ENCODE measurements around the gene CAVIN2. TPM values are rescaled to one million over a fixed set of nuclear protein-coding genes. Genes with fewer than 3 reads are reported as not detected.

Gene CAVIN2
- total RNA-seq, 1 experiment from 2014 or later = not detected

- DNase-seq (ENCODE audit: low read depth, low spot score) = no peak
- in situ Hi-C loops (cut with HindIII; ENCODE audit: low pct_unique_long_range_greater_than_20kb, low sequenced_read_pairs) = no loop called here
Measured at GRCh38 chr2:191821078-191821477, 25.8 kb downstream of the CAVIN2 start.

DNA sequence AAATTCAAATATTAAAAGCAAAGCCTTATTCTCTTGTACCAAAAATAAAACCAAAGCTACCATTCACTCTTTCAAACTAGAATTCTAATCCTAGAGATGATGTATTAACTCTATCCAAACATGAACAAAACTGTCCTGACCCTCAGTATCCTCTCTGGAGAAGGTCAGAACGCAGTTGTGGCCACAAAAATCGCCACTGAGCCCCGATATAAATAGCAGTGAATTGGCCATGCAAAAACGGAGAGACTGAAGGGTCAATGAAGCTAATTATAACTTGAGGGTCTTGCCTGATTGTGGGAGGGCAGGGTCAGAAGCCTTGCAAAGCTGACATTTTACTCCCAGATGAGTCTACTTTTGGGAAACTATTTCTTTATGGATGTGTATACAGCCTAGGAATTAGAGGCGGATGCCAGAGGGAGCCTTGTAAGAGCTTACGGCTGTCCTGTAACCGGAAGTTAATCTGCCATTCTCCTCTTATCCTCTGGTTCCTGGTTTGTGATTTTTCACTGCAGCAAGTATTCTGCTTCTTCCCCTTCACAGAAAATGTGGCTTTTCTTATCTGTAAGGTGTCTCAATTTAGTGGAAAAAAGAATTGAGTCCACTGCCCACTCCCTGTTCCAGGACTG lies 28.1 kb downstream of the CAVIN2 start:
- in situ Hi-C loops (cut with HindIII; ENCODE audit: low pct_unique_long_range_greater_than_20kb, low sequenced_read_pairs) = no loop called here
- no peak for DNase-seq (ENCODE audit: low read depth, low spot score)

GRCh38 chr2:191818133-191818532 lies 28.8 kb downstream of the CAVIN2 start:
- in situ Hi-C loops (cut with HindIII; ENCODE audit: low pct_unique_long_range_greater_than_20kb, low sequenced_read_pairs) = no loop called here
- no peak for DNase-seq (ENCODE audit: low read depth, low spot score)

- DNase-seq (ENCODE audit: low read depth, low spot score) = no peak
- in situ Hi-C loops (cut with HindIII; ENCODE audit: low pct_unique_long_range_greater_than_20kb, low sequenced_read_pairs) = no loop called here
Measured at GRCh38 chr2:191815010-191815409, 31.9 kb downstream of the CAVIN2 start.

GRCh38 chr2:191813943-191814342 lies 32.9 kb downstream of the CAVIN2 start:
- in situ Hi-C loops (cut with HindIII; ENCODE audit: low pct_unique_long_range_greater_than_20kb, low sequenced_read_pairs) = no loop called here
- DNase-seq (ENCODE audit: low read depth, low spot score) = no peak

- in situ Hi-C loops (cut with HindIII; ENCODE audit: low pct_unique_long_range_greater_than_20kb, low sequenced_read_pairs) = no loop called here
- DNase-seq (ENCODE audit: low read depth, low spot score) = peak; percentile 65
Measured at GRCh38 chr2:191811807-191812602, 34.9 kb downstream of the CAVIN2 start.

DNA sequence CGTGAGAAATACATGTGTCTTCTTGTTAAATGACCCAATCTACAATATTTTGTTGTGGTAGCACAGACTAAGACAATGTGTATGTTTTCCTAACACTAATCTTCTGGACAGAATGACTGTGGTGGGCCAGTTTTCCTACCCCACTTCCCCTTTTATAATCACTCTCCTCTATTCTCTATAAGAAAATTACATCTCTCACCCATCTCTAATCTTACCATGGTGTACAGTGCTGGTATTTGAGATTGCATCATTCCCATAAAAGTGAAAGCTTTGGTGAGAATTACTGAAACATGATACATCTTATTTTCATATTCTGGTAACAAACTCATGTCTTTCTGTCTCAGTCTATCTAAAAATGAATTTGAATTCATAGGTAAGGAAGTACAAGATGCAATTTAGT lies 40.5 kb downstream of the CAVIN2 start:
- DNase-seq (ENCODE audit: low read depth, low spot score) = no peak
- in situ Hi-C loops (cut with HindIII; ENCODE audit: low pct_unique_long_range_greater_than_20kb, low sequenced_read_pairs) = no loop called here

DNA sequence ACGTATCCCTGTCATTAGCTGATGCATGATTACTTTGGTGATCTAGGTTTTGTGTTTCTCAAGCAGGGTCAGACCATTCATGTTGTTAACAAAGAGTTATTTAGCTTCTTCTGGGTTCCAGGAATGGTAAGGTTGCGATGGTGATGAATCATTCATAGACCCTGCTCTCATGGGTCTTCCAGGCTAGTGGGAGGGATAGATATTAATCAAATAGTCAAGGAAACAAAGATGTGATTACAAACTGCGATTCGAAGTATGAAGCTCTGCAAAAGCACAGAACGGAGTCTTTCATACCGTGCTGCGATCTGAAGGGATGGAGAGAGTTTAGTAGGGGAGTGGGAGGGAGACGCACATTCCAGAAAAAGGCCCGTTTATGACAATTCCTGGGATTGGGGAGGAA lies 42.1 kb downstream of the CAVIN2 start:
- in situ Hi-C loops (cut with HindIII; ENCODE audit: low pct_unique_long_range_greater_than_20kb, low sequenced_read_pairs) = no loop called here
- DNase-seq (ENCODE audit: low read depth, low spot score) = no peak

GRCh38 chr2:191803007-191803406 lies 43.9 kb downstream of the CAVIN2 start:
- DNase-seq (ENCODE audit: low read depth, low spot score) = no peak
- in situ Hi-C loops (cut with HindIII; ENCODE audit: low pct_unique_long_range_greater_than_20kb, low sequenced_read_pairs) = no loop called here

DNA sequence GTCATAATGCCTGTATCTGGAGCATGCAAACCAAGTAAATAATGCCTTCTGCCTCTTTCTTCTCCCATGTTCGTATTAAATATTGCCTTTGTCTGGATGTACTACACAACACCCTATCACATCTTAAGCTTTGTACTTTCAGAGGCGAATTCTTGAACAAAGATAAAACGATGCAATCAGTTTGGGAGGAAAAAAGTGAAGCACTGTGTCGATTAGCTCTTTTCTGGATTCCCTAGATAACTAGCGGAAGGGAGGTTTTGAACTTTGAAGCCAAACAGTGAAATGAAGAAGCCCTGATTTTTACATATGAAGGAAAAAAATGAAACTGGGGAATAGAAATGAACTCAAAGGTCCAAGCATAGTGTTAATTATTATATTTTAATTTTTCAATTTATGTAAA lies 44.7 kb downstream of the CAVIN2 start:
- in situ Hi-C loops (cut with HindIII; ENCODE audit: low pct_unique_long_range_greater_than_20kb, low sequenced_read_pairs) = no loop called here
- no peak for DNase-seq (ENCODE audit: low read depth, low spot score)

DNA sequence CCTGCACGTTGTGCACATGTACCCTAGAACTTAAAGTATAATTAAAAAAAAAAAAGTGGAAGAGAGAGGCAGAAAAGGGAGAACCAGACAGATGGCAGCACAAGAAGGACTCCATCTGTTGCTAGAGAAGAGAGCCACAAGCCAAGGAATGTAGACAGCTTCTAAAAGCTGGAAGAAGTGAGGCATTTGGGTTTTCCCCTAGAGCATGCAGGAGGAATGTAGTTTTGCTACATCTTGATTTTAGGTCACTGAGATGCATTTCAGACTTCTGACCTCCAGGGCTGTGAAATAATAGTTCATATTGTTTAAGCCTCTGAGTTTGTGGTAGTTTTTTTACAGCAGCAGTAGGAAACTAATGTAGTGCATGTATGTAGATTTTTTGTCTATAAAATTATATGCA lies 46.0 kb downstream of the CAVIN2 start:
- in situ Hi-C loops (cut with HindIII; ENCODE audit: low pct_unique_long_range_greater_than_20kb, low sequenced_read_pairs) = no loop called here
- DNase-seq (ENCODE audit: low read depth, low spot score) = no peak

DNA sequence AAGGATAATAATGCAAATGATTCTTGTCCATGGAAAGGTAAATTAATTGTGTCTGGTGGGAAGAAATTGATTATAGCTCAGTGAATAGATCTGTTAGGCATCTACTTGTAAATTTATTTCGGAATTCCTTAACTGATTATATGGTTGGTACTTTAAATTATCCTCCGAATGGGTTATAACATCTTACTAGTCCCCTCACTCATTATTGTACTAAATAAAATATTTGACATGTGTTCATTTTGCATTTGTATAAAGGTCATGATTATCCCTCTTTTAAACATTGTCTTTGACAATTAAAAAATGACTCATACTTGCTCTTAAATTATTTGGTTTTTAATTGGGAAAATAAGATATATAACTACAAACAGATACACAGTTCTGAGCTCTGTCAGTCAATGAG lies 47.4 kb downstream of the CAVIN2 start:
- in situ Hi-C loops (cut with HindIII; ENCODE audit: low pct_unique_long_range_greater_than_20kb, low sequenced_read_pairs) = no loop called here
- DNase-seq (ENCODE audit: low read depth, low spot score) = no peak

- DNase-seq (ENCODE audit: low read depth, low spot score) = no peak
- in situ Hi-C loops (cut with HindIII; ENCODE audit: low pct_unique_long_range_greater_than_20kb, low sequenced_read_pairs) = no loop called here
Measured at GRCh38 chr2:191797942-191798876, 48.7 kb downstream of the CAVIN2 start.

DNA sequence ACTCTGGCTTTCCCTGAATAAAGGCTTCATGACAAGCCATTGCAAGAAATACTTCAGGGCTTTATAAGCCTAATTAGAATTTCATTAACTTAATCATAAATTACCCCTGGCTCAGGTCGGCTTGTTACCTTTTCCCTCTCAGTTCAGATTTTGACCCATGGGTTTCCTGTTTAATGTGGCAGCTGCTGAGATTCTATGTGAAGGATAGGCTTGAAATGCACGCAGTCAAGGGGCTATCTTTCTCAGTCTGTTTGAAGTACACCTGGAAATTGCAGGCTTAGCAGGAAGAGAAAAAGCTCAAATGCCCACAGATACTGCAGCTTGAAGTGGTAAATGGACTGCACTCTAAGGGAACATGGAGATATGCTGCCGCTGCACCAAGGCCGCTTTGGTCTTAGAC lies 49.4 kb downstream of the CAVIN2 start:
- no peak for DNase-seq (ENCODE audit: low read depth, low spot score)
- in situ Hi-C loops (cut with HindIII; ENCODE audit: low pct_unique_long_range_greater_than_20kb, low sequenced_read_pairs) = no loop called here

DNA sequence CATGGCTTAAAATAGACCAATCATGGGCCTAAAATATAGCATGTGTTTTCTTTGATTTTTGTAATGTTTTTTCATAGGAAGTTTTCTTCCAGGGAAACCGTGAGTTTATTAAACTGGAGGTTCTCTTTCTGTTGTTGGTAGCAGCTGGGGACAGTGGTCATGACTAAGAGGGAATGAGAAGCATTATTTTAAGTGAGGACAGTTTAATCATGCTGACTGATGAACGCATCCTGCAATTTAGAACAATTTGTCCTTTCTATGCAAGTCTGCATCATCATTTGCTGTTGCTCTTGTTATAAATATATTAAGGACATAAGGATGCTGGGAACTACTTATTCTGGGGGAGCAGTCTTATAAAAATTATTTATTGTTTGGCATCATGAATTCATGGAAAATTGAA lies 51.2 kb downstream of the CAVIN2 start:
- in situ Hi-C loops (cut with HindIII; ENCODE audit: low pct_unique_long_range_greater_than_20kb, low sequenced_read_pairs) = no loop called here
- no peak for DNase-seq (ENCODE audit: low read depth, low spot score)

DNA sequence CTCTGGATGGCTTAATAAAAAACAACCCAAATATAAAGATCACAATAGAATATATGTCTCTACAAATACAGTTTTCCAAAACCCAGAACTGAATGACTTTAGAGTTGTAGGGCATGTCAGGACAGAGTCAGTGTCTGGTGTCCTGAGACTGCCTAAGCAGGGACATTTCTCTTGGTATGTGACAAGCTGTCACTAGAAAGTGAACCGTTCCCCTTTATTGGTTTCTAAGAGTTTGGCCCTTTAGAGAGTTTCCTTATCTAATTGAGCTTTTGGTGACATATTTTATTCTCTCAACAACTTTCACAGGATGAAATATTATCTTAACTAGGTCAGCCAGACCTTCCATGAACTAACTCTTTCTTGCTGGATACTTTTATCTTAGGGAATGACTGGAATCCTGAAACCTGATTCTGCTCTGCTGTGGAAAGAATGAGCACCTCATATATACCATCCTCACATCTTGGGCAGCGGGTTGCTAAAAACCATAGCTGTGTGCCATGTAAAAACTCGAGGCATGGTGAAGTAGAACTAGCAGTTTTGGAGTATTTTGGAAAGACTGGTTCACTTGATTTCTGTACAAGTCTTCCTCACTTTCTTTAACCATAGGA lies 54.8 kb downstream of the CAVIN2 start:
- DNase-seq (ENCODE audit: low read depth, low spot score) = no peak
- in situ Hi-C loops (cut with HindIII; ENCODE audit: low pct_unique_long_range_greater_than_20kb, low sequenced_read_pairs) = no loop called here

- no peak for DNase-seq (ENCODE audit: low read depth, low spot score)
- in situ Hi-C loops (cut with HindIII; ENCODE audit: low pct_unique_long_range_greater_than_20kb, low sequenced_read_pairs) = no loop called here
Measured at GRCh38 chr2:191790737-191791136, 56.2 kb downstream of the CAVIN2 start.

DNA sequence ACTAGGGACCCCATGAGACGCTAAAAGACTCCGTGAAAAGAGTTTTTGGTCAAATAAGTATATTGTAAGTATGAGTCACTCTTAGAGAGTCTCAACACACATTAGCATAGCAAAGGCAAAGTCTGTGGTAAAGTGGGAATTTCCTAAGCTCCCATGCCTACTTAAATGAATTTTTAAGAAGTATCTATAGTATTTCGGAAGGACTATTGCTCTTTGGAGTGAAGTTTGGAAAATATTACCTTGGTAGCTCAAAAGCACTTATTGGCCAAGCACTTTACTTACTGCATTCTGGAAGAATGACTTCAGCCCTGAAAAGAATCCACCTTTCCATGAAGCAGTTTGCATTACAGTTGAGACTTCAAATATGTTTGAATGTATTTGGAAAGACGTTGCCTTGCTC lies 57.1 kb downstream of the CAVIN2 start:
- in situ Hi-C loops (cut with HindIII; ENCODE audit: low pct_unique_long_range_greater_than_20kb, low sequenced_read_pairs) = no loop called here
- no peak for DNase-seq (ENCODE audit: low read depth, low spot score)
